Measurements from ENCODE around the gene FAM193B.

DNA sequence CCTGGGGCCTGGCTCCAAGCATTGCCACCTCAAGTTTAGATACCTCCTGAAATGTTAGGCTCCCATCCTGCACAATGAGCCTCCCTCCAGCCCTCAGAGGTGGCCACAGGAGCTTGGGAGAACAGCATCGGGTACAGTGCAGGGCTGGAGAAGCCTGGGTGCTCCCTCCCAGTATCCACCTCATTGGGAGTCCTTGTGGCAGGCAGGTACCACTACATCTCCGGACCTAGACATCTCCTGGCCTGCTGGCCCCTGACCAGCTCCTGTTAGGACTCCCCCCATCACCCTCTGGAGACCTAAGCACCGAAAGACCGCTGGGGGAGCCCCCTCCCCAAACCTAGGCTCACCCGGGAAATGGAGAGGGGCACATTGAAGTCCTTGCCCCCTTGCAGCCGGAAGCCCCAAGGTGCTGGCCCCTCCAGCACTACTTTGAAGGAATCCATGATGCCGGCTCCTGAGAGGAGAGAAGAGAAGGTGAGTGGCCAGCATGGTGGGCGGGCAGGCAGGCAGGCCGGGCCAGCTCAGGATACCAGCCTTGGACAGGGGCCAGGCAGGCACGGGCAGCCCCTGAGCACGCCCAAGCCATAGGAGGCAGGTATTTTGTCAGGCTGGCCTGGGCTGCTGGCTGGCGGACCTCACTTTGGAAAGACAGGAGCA, 58.2 kb downstream of the FAM193B start:
- no peak for TF ChIP-seq EZH2 (IDR thresholded peaks at IDR 0.05; ENCODE audit: borderline replicate concordance, insufficient read depth, low read depth, low read length, poor library complexity, severe bottlenecking)
- TF ChIP-seq, protein P1, sequence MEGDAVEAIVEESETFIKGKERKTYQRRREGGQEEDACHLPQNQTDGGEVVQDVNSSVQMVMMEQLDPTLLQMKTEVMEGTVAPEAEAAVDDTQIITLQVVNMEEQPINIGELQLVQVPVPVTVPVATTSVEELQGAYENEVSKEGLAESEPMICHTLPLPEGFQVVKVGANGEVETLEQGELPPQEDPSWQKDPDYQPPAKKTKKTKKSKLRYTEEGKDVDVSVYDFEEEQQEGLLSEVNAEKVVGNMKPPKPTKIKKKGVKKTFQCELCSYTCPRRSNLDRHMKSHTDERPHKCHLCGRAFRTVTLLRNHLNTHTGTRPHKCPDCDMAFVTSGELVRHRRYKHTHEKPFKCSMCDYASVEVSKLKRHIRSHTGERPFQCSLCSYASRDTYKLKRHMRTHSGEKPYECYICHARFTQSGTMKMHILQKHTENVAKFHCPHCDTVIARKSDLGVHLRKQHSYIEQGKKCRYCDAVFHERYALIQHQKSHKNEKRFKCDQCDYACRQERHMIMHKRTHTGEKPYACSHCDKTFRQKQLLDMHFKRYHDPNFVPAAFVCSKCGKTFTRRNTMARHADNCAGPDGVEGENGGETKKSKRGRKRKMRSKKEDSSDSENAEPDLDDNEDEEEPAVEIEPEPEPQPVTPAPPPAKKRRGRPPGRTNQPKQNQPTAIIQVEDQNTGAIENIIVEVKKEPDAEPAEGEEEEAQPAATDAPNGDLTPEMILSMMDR (IDR thresholded peaks at IDR 0.05): peak; percentile 15
